ENCODE results near the gene SLC4A8. TPM values are rescaled to one million over a fixed set of nuclear protein-coding genes. Genes with fewer than 3 reads are reported as not detected.

The SLC4A8 gene
- total RNA-seq, 1 experiment from 2014 or later = 62.7 TPM

DNA sequence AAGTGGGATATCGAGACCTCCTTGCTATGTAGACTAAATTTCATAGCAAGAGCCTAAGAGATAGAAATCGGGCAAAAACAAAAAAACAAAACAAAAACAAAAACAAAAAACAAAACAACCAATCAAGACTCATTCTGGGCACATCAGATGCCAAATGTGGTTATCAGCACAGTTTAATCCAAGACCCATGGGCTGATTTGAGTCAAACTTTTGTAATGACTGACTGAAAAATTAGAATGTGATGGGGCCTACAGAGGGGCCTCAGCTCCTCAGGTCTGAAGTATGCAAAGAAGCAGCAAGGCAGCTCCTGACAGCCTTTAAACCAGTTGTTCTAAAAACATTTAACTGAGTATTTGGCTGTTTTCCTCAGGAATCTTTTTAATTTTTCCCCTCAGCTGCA is 49.3 kb downstream of the SLC4A8 start:
- peaks cover 69% of the 10 kb centered on the region for H3K36me3 Mint-ChIP-seq (ENCODE audit: insufficient read depth, unreplicated experiment)
- Histone ChIP-seq H3K36me3 (ENCODE audit: control insufficient read depth, insufficient read depth, low read length) (no peaks in the 10 kb centered on the region; the same call in 1 of the 2 replicates), H3K27me3 (replicated peaks; ENCODE audit: control insufficient read depth, insufficient read depth, low read length) (no peaks in the 10 kb centered on the region), H3K9me3 (no peaks in the 10 kb centered on the region), H3K4me3 (ENCODE audit: low read depth, low read length) (no peak overlapping the region), H3K4me1 (peaks cover 28% of the 10 kb centered on the region)
- intact Hi-C loops (cut with micrococcal nuclease; ENCODE audit: unreplicated experiment) = no loop called here
- peaks cover 15% of the 10 kb centered on the region for H3K4me1 Mint-ChIP-seq (ENCODE audit: low read depth, unreplicated experiment)
- ChIA-PET POLR2A (no interaction called here), CTCF (no interaction called here)
- no peak overlapping the region for H3K27ac Mint-ChIP-seq (ENCODE audit: unreplicated experiment)
- BruUV-seq (replicated peaks) = no TSS peak
- TF ChIP-seq, protein P1, sequence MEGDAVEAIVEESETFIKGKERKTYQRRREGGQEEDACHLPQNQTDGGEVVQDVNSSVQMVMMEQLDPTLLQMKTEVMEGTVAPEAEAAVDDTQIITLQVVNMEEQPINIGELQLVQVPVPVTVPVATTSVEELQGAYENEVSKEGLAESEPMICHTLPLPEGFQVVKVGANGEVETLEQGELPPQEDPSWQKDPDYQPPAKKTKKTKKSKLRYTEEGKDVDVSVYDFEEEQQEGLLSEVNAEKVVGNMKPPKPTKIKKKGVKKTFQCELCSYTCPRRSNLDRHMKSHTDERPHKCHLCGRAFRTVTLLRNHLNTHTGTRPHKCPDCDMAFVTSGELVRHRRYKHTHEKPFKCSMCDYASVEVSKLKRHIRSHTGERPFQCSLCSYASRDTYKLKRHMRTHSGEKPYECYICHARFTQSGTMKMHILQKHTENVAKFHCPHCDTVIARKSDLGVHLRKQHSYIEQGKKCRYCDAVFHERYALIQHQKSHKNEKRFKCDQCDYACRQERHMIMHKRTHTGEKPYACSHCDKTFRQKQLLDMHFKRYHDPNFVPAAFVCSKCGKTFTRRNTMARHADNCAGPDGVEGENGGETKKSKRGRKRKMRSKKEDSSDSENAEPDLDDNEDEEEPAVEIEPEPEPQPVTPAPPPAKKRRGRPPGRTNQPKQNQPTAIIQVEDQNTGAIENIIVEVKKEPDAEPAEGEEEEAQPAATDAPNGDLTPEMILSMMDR (IDR thresholded peaks at IDR 0.05; ENCODE audit: insufficient read depth in 1 of 2, low read depth in 1 of 2, low read length in 1 of 2, severe bottlenecking in 1 of 2, unreplicated experiment in 1 of 2) = no peak
- H3K27me3 Mint-ChIP-seq (ENCODE audit: insufficient read depth, unreplicated experiment) = no peaks in the 10 kb centered on the region
- no peak for DNase-seq
- H3K4me3 Mint-ChIP-seq (ENCODE audit: unreplicated experiment) = no peak overlapping the region
- no peaks in the 10 kb centered on the region for H3K9me3 Mint-ChIP-seq (ENCODE audit: unreplicated experiment)

DNA sequence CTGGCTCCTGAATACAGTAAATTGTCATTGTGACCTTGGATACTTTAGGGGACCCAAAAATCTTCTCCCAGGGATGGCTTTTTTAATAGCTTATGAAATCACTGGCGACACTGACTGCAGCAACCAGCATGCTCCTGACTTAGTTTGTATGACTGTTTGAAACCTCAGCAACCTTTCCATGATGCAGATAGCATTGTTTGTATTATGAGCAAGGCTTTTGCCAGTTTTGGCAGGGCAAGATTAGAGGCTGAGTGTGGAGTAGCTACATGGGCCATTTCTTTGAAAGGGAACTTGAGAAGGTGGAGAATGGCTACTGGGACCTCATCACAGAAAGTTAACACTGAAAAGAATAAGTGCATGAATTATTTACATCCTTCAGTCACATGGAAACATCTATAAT is 50.9 kb downstream of the SLC4A8 start:
- H3K36me3 Mint-ChIP-seq (ENCODE audit: insufficient read depth, unreplicated experiment) = peaks cover 63% of the 10 kb centered on the region
- H3K9me3 ChIP-seq = no peaks in the 10 kb centered on the region
- intact Hi-C loops (cut with micrococcal nuclease; ENCODE audit: unreplicated experiment) = no loop called here
- no peaks in the 10 kb centered on the region for H3K27me3 ChIP-seq (replicated peaks; ENCODE audit: control insufficient read depth, insufficient read depth, low read length)
- no peak overlapping the region for H3K4me3 ChIP-seq (ENCODE audit: low read depth, low read length)
- ChIA-PET POLR2A (no interaction called here), CTCF (no interaction called here)
- peaks cover 14% of the 10 kb centered on the region for H3K4me1 ChIP-seq
- H3K4me1 Mint-ChIP-seq (ENCODE audit: low read depth, unreplicated experiment) = peaks cover 14% of the 10 kb centered on the region
- no peaks in the 10 kb centered on the region; the same call in 1 of the 2 replicates for H3K36me3 ChIP-seq (ENCODE audit: control insufficient read depth, insufficient read depth, low read length)
- H3K4me3 Mint-ChIP-seq (ENCODE audit: unreplicated experiment) = no peak overlapping the region
- no peaks in the 10 kb centered on the region for H3K9me3 Mint-ChIP-seq (ENCODE audit: unreplicated experiment)
- no TSS peak for BruUV-seq (replicated peaks)
- H3K27me3 Mint-ChIP-seq (ENCODE audit: insufficient read depth, unreplicated experiment) = no peaks in the 10 kb centered on the region
- DNase-seq = no peak
- TF ChIP-seq, protein P1 (IDR thresholded peaks at IDR 0.05; ENCODE audit: insufficient read depth in 1 of 2, low read depth in 1 of 2, low read length in 1 of 2, severe bottlenecking in 1 of 2, unreplicated experiment in 1 of 2) = no peak
- H3K27ac Mint-ChIP-seq (ENCODE audit: unreplicated experiment) = no peak overlapping the region

DNA sequence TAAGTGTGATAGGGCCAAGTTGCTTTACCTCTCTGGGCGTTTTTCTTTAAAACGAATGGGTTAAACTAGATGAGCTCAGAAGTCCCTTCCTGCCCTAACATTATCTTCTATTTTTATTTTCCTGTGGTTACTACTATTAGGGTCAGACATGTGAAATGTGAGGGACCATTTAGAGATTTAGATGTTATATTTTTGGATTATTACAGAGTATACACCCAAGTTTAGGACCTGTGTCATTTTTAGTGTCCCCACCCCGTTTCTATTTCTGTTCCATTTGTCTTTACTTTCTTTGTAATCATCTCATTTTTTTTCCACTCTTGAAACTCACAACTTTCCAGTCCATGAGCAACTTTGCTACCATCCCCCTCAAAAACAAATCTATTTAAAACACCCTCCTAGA is 56.3 kb downstream of the SLC4A8 start:
- Histone ChIP-seq H3K27me3 (replicated peaks; ENCODE audit: control insufficient read depth, insufficient read depth, low read length) (no peaks in the 10 kb centered on the region), H3K4me3 (ENCODE audit: low read depth, low read length) (no peak overlapping the region), H3K4me1 (0 out of 2 replicates have a peak, but pooled peaks cover 3% of the 10 kb centered on the region), H3K36me3 (ENCODE audit: control insufficient read depth, insufficient read depth, low read length) (no peaks in the 10 kb centered on the region; the same call in 1 of the 2 replicates), H3K9me3 (no peaks in the 10 kb centered on the region)
- no TSS peak for BruUV-seq (replicated peaks)
- CTCF ChIA-PET = interaction anchor here (0.6 kb wide), 1 partner anchor 39 kb away, joined by 3 read pairs; no protein-coding TSS in a partner anchor
- TF ChIP-seq, protein P1 (IDR thresholded peaks at IDR 0.05; ENCODE audit: insufficient read depth in 1 of 2, low read depth in 1 of 2, low read length in 1 of 2, severe bottlenecking in 1 of 2, unreplicated experiment in 1 of 2) = no peak
- Mint-ChIP-seq H3K4me1 (ENCODE audit: low read depth, unreplicated experiment) (peaks cover 8% of the 10 kb centered on the region), H3K27ac (ENCODE audit: unreplicated experiment) (no peak overlapping the region), H3K9me3 (ENCODE audit: unreplicated experiment) (no peaks in the 10 kb centered on the region), H3K4me3 (ENCODE audit: unreplicated experiment) (no peak overlapping the region), H3K27me3 (ENCODE audit: insufficient read depth, unreplicated experiment) (no peaks in the 10 kb centered on the region), H3K36me3 (ENCODE audit: insufficient read depth, unreplicated experiment) (peaks cover 21% of the 10 kb centered on the region)
- no peak for DNase-seq
- intact Hi-C loops (cut with micrococcal nuclease; ENCODE audit: unreplicated experiment) = no loop called here
- POLR2A ChIA-PET = no interaction called here
